Cardiac septum (tissue), 1 donor: ENCODE results near the gene KAZN. TPM values are rescaled to one million over a fixed set of nuclear protein-coding genes. Genes with fewer than 3 reads are reported as not detected.

ENCODE experiments used
- DNase-seq: peaks from one replicate; pipeline ENCODE4 v3.0.0-alpha.2; 2020; ENCODE audit warnings: low spot score
- intact Hi-C: fragments of 100-400 bp; cut with DNase I; formaldehyde crosslinking; loops from one replicate; pipeline ENCODE4 v1.14.0; 2022
- total RNA-seq: library from RNA; stranded (reverse); fragmentation: NEBNext Ultra II Directional; extraction: Animal tissue kit (Norgen Biotek cat#: 25700); gene quantifications from one replicate; pipeline ENCODE4 v1.2.1, GENCODE V29; 2021
- donor health status: DM: no; HTN: no; CAD: no.

The KAZN gene
- total RNA-seq, 1 donor from 2014 or later = 3.1 TPM

DNA sequence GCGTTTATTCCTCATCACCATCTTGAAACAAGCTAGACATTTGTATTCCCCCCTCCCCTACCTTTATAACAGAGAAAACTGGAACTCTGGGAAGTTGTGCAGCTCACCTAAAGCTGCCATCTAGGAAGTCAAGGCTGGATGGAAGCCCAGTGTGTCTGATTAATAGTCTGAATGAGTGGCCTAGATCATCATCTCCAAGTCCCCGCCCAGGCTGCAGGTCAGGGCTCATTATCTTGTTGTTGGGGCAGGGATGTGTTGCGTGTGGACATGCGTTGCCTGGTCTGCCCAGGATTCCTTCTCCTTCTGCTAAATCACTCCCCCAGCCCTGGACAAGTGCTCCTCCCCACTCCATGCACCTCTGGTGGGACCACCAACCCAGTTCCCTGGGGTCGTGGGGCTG is 14.7 kb upstream of the KAZN start:
- no peak for DNase-seq
- intact Hi-C loops = no loop called here

DNA sequence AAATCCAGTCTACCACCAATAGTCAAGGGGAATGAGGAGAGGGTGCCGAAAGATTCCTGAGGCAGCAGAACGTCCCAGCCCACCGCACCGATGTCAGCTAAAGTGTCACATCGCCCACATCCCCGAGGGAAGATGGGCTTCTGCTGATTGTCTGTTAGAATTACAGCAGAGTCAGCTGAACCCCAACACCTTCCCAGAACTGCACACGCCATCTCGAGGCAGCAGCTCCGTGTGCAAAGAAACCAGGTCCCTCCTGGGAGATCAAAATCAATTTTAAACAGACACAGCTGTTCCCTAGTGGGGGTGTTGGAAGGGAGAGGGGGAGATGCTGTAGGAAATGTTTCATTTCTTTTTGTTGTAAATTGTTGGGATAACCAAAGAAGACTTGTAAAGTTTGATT is 12.8 kb upstream of the KAZN start:
- intact Hi-C loops = no loop called here
- no peak for DNase-seq

DNA sequence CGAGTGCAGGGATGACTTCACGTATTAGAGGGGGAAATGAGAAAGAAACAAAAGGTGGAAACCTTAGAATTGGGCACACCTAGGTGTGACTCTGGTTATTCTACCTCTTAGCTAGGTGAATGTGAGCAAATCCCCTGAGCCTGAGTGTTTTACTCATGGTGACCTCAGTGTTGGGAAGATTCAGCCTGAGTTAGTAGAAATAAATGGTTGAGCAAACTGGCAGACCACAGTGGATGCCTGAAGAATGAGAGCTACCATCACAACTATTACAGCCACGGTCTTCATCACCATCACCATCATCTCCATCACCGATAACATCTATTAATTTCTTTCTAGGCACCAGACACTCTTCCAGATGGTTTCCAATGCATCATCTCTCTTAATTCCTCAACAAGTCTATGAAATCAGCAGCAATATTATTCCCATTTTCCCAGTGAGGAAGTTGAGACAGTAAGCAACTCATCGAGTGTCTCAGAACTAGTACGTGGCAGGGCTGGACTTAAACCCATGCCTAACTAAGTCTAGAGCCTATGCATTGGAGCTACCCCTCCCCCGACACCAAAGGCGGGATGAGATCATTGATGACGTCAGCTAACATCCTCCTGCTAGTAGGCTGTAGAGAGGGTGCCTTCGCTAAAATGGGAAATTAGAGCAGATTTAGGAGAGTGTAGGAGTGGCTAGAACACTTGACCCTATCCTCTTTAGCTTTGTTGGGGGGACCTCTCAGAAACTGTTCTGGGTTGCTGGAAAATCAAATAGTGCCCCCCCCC is 7.9 kb upstream of the KAZN start:
- no peak for DNase-seq
- intact Hi-C loops = no loop called here

DNA sequence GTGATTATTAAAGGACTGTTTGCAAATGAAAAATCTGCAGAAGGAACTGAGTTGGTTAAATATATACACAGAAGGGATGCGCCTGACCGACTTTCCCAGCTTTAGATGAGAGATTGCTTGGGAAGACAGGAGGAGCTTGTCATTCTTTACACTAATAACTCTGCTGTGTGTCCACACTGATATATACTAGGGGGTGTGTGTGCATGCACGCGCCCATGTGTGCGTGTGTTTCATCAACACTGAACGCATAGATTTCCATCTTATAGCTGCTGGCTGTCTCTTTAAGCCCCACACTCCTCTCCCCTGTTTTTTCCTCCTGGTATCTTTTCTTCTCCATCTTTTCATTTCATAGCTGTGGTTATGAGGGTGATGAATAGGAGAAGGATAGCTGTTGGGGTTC is 6.9 kb upstream of the KAZN start:
- intact Hi-C loops = no loop called here
- DNase-seq = no peak

DNA sequence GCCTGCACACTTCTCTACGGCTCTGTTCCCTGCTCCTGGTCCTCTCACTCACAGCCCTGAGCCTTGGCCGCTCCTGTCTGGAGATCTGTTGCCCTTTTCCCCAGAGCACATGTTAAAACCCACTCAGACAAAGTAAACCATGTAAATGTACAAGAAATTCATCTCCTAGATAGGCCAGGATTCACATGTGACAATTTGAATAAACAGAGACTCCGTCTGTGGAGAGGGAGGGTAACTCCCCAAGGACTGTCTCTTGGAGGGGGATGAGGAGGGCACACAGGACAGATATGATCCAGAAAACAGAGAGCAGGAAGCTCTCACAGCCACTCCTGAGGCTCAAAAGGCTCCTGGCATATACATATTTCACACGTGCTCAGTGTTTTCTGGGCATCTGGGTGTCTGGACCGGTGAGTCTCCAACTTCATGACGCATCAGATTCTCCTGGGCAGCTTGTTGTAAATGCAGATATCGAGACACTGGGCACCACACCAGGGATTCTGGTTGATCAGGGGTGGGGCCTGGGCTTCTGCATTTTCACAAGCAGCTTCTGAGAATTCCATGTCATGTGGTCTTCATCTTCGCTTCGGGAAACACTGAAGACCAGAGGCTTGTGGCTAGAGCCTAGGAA is 6.4 kb upstream of the KAZN start:
- intact Hi-C loops = no loop called here
- no peak for DNase-seq

DNA sequence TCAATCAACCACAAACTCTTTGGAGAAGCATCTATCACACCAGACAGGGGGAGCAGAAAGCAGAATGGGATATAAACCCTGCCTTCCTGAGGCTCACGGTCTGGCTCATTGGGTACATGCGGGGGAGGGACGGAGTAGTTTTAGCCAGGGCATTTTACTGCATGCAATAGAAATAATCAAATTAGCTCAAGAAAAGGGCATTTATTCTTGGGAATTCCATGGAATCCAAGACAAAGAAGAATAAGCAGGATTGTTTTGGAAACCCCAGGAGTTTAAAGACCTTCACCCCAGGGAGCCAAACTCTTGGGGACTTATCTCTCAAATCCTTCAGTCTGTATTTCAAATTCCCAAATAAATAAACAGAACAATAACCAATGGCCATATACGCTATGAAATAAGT is 5.2 kb upstream of the KAZN start:
- intact Hi-C loops = no loop called here

DNA sequence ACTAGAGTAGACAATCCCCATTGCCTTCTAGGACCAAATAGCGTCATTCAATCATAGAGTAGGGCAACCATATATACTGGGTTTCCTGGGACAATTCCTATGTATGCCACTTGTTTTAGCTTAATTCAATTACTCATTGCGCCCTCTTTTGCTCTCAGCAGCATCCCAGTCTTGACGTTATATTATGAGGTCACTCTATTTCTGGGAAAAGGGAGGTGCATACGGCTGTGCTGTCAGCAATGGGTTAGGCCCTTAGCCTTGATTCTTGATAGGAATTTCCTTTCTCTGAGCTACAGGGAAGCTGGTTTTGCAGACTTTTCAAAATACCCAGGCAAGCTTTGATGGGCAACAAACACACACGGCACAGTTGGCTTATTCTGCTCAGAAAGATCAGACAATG is 4.4 kb upstream of the KAZN start:
- intact Hi-C loops = no loop called here
- no peak for DNase-seq

More for the DNA sequence above, 5.2 kb upstream of the KAZN start:
- no peak for DNase-seq

DNA sequence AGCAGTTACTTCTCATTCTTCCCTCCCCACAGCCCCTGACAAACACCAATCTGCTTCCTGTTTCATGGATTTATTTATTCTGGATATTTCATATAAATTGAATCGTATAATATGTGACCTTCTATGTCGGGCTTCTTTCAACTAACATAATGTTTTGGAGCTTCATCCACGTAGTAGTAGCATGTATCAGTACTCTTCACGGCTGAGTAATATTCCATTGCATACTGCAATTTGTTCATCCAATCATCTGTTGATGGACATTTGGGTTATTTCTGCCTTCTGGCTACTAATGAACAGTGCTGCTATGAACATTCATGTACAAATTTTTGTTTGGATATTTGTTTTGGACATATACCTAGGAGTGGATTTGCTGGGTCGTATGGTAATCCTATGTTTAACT is 1.9 kb upstream of the KAZN start:
- intact Hi-C loops = no loop called here
- DNase-seq = no peak

DNA sequence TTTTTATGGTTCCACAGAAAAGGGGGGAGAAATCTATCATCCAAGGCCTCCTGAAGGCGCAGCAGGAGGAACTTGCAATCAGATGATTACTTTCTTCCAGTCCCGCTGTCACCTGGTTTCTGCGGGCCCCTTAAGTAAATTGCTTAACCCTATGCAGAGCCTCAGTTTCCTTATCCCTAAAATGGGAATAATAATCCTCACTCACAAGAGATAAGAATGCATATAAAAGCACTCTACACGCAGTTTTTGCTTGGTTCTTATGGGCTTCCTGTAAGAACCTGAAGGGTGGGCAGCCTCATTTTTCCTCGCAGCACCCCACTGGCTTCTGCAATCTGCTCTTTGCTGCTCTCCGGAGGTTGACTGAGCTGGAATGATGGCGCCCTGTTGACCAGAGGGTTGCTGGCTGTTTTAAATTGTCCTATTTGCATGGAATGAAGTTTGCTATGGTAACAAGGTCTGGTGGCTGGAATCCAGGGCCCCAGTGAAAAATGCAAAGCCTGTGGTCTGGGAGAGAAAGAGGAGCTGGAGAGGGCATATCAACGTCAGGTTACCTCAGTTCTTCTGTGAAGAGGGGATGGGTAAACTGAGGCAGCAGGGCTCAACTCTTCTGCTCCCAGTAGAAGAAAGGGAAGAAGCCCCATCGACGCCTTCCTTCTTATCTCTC is 1.0 kb upstream of the KAZN start:
- intact Hi-C loops = no loop called here
- no peak for DNase-seq

DNA sequence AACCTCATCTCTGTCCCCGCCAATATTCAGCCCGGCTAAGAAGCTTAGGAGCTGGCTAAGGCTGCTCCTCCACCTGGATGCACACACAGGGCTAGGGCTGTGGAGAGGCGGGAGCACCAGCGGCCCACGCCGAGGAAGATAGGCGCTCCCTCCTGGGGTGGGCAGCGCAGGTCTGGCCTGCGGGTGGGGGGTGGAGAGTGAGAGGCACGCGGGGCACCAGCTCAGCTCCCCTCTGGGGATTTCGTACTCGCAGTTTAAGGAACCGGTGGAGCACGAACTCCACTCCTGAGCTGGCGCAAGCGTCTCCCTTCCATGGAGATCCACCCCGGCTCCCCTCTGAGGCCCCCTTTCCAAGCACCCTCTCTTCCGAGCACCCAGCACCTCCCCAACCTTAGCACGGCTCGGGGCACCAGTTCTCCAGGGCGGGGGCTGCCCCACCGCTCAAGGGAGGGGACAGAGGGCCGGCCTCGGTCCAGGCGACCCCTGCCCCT is 433 bp upstream of the KAZN start:
- no peak for DNase-seq
- intact Hi-C loops = no loop called here

DNA sequence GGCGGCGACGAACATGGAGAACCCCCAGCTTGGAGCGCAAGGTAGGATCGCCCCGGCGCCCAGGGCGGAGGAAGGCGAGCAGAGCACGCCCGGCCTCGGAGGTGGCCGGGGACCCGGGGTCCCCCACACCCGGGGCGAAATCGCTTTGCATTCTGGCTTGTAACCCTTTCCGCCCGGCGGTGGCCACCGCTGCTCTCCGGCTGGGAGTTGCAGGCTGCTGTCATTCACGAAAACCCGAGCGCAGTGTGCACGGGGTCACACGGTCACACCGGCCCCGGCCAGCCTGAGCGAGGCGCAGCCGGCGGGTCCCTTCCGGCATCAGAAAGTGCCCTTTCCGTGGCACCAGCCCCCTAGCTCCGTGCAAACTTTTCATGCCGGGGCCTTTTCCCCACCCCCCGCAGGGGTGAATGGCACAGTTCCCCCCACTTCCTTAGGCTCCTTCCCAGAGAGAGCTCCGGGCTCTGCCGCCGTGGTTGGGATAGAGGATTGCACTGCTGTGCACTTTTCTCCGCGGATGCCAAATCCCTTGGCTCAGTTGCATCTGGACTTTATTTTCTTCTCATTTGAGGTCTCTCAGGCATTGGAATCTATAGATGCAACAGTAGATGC is 802 bp downstream of the KAZN start:
- intact Hi-C loops = no loop called here
- no peak for DNase-seq

DNA sequence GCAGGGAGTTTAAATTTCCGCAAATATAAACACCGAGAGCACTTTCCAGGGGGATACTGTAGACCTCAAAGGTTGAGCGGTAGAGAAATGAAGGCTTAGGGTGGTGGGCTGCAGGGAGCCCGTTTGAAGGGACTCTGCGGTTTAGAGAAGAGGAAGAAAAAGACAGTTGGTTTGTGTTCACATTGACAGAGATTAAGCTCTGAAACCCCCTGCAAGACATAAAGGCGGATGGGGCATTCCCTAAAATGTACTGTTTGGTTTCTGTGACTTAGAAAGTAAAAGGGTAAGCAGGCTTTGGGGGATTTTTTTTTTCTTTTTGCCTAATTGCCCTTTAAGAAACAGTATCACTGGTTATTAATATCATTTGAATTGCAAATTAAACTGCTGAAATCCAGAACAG is 1.3 kb downstream of the KAZN start:
- intact Hi-C loops = no loop called here
- DNase-seq = no peak

DNA sequence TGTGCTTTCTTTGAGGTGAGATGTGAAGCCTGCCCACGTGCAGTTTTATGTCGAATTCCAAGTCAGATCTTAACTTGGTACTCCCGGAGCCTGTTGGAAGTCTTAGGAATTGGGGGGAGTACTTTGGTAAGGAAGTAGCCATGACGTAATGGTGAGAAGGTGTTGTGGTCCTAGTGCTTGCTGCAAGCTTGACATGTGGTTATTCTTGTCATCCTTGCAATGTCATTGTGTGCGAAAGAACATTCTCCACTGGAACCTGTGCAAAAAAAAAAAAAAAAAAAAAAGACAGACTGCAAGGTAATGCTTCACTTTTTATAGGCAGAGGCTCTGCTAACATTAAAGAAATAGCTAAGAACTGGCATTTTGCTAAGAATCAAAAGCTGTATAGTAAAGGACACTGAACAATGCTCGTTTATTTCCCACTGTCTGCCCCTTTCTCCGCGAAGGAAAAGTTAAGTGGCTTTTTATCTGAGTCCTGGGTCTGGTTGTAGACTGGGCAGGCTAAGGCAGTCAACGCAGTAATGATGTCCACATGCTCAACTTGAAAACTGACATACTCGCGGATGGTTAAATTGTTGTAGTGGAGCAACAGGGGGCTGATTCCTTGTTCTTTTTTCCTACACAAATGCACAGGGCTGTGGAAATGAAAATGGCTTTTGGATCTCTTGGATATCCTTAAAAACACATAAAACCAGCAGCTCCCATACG is 2.1 kb downstream of the KAZN start:
- intact Hi-C loops = no loop called here
- DNase-seq = no peak

DNA sequence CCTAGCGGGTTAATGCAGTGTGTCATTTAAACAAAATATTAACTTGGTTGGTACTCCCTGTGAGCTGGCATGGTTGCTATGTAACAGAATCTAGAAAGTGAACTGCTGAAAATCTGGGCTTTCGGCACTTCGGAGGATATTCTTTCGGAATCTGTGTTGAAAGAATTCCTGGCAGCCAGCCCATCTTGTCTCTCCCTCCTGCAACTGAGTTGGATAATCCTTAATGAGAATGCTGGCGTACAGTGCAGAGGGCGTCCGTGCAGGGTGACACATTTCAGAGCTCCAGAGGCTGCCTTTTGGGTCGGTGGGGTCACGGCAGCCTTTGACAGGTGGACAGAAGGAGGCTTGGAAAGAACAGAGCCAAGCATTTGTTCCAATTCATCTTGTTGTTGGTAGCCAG is 3.7 kb downstream of the KAZN start:
- no peak for DNase-seq
- intact Hi-C loops = no loop called here

DNA sequence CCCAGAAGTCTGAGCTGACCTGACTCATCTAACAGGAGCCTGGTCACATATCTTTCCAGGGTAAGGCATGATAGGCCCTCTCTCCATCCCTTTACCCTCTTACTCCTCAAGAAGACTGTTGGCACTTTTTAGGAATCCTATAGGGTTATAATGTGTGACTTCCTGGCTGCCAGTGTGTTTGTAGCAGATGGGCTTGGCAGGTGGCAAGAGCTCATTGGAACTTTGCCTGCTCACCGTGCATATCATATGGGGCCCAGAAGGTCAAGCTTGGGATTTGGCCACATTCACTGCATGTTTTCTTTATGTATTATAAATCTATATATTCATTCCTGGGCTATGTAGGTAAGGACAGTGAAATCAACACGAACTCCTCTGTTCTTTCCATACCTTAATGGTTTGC is 5.2 kb downstream of the KAZN start:
- DNase-seq = no peak
- intact Hi-C loops = no loop called here

DNA sequence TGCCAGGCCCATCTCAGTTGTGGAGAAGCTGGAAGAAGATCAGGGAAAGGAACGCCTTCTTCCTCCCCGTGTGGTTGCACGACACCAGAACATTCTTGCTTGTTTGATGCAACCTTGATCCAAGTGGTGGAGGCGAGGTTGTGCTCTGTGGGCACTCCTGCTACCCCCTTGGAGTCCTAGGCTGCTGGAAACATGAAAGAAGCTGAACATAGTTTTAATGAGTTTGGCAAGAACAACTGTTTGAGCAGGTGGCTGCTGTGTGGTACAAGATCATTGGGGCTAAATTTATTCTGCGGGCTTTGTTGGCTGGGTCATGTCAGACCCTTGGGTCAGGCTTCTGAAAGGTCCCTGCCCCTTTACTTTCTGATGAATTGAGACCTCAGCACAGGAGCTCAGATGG is 5.9 kb downstream of the KAZN start:
- intact Hi-C loops = no loop called here

DNA sequence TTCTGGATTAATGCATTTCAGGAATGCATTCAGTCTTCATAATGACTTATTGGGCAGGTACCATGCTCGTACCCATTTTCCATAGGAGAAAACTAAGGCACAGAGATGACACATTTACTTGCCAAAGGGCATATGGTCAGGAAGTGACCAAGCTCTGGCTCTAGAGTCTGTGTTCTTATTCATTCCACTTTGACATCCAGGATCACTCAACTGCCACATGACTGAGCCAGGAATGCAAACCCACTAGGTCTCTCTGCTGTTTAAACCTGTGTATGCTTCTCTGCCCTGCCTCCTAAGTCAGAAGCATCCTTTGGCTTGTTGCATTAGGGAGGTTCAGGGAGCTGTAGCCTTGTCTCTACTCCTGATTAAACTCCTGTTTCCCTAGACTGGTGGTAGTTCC is 7.5 kb downstream of the KAZN start:
- intact Hi-C loops = no loop called here
- DNase-seq = no peak

More for the DNA sequence above, 5.9 kb downstream of the KAZN start:
- DNase-seq = no peak

DNA sequence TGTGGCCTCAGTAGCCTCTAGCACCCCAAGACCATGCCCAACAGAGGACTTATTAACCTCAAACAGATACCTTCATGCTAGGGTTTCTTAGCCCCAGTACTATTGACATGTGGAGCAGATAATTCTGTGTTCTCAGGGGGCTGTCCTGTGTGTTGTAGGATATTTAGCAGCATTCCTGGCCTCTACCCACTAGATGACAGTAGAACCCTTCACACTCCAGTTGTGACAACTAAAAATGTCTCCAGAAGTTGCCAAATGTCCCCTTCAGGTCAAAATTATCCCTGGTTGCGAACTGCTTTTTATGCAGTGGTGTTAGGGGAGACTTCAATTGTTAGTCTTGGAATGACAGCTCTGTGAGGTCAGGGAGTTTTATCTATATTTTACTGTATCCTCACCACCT is 8.1 kb downstream of the KAZN start:
- DNase-seq = no peak
- intact Hi-C loops = no loop called here

DNA sequence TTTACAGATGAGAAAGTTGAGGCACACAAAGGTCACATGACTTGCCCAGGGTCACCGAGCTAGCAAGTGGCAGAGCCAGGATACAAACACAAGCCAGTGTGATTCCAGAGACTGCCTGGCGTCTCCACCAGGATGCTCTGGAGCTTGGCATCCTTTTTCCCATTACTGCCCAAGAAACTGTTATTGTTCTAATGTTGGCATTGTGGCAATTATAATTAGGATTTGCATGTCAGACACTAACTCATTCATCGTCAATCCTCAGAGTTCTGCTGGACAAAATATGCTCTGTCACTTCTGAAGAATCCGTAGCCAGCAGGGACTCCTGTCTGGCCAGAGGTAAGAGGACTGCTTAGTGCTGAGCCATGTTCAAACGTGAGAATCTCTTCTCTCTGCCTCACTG is 8.8 kb downstream of the KAZN start:
- intact Hi-C loops = no loop called here
- DNase-seq = no peak

DNA sequence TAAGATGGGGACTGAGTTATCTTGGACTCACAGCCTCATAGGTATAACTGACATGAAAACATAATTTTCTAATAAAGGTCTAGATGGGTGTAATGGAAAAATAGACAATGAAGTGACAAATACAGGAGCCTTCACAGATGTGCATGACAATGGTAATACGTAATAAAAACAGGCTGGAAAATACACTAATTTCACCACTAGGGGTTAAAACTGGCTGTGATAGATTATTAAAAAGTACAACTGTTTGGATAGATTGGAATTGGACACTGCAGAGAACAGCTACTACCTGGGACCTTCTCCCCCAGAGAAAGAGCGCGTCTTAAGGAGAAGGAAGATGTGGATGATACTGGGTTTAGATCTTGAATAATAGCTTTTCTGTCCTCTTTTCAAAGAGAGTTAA is 9.8 kb downstream of the KAZN start:
- DNase-seq = no peak
- intact Hi-C loops = no loop called here
